GM10248 (cell line): Measurements from ENCODE around the gene GRK6.
"Not testable (repeated sequence)": the region's sequence is repeated elsewhere in the genome, so short reads cannot be mapped to it uniquely, and the experiment has no call there.

Experiments used
- CTCF ChIA-PET: fragments of 300-600 bp; sonication (Branson Sonifier 250); formaldehyde crosslinking; extraction: SDS; loops from one replicate; lab custom pipeline; 2021; ENCODE audit warnings: antibody characterized with exemption; lab: Yijun Ruan, JAX
- POLR2A ChIA-PET: fragments of 350-650 bp; sonication (Branson Sonifier 250); formaldehyde crosslinking; extraction: SDS; loops from one replicate; lab custom pipeline; 2020; ENCODE audit warnings: antibody characterized with exemption; lab: Yijun Ruan, JAX
- DNase-seq: peaks from one replicate; pipeline ENCODE4 v3.0.0; 2012; ENCODE audit errors: extremely low spot score
- CTCF ChIP-seq: IDR thresholded peaks from 2 replicates; pipeline ENCODE4 v1.5.1; 2012; ENCODE audit warnings: mild to moderate bottlenecking, low read depth; ENCODE audit errors: extremely low read depth, missing control alignments, control extremely low read depth

Gene GRK6

GRCh38 chr5:177409043-177409801 lies 17.3 kb upstream of the GRK6 start, which contains the start of gene F12:
Gene F12, minus strand, starts transcription at chr5:177409564. Its CDS starts 37 bp downstream, at chr5:177409527.
- ChIA-PET CTCF (interaction anchor here (0.9 to 21.8 kb wide), 9 partner anchors 14 to 101 kb away, joined by 3 to 549 read pairs (median 5); partner anchors contain the start of genes GRK6, PRR7 and SLC34A1), POLR2A (interaction anchor here (1.1 to 1.2 kb wide), 2 partner anchors 17 to 37 kb away, joined by 3 to 6 read pairs; partner anchors contain the start of gene GRK6)
- no peak for TF ChIP-seq CTCF
- no peak for DNase-seq

GRCh38 chr5:177410575-177410974 lies 15.9 kb upstream of the GRK6 start:
- ChIA-PET POLR2A (no interaction called here), CTCF (interaction anchor here (21.8 kb wide), 1 partner anchor 35 kb away, joined by 549 read pairs; the partner anchor contains the start of gene PRR7)
- no peak for DNase-seq
- TF ChIP-seq CTCF = no peak

- POLR2A ChIA-PET = no interaction called here
- TF ChIP-seq CTCF = no peak
- CTCF ChIA-PET = interaction anchor here (0.8 to 23.4 kb wide), 6 partner anchors 7 to 45 kb away, joined by 3 to 549 read pairs (median 17); partner anchors contain the start of genes F12 and PRR7
- no peak for DNase-seq
Measured at GRCh38 chr5:177412603-177413233, 13.8 kb upstream of the GRK6 start.

GRCh38 chr5:177414481-177414880 lies 12.0 kb upstream of the GRK6 start:
- no peak for DNase-seq
- POLR2A ChIA-PET = no interaction called here
- CTCF ChIA-PET = interaction anchor here (1.0 to 23.4 kb wide), 9 partner anchors 9 to 45 kb away, joined by 3 to 549 read pairs (median 6); partner anchors contain the start of genes F12 and PRR7
- no peak for TF ChIP-seq CTCF

GRCh38 chr5:177417081-177417480 lies 9.4 kb upstream of the GRK6 start:
- POLR2A ChIA-PET = interaction anchor here (0.6 kb wide), 1 partner anchor 436 kb away, joined by 3 read pairs; no protein-coding TSS in a partner anchor
- not testable (repeated sequence) for DNase-seq
- CTCF ChIA-PET = interaction anchor here (0.7 to 23.4 kb wide), 8 partner anchors 11 to 48 kb away, joined by 3 to 549 read pairs (median 3); partner anchors contain the start of genes F12 and PRR7

- TF ChIP-seq CTCF = no peak
- no peak for DNase-seq
- ChIA-PET CTCF (interaction anchor here (0.8 to 23.4 kb wide), 3 partner anchors 13 to 36 kb away, joined by 3 to 347 read pairs (median 3); partner anchors contain the start of gene F12), POLR2A (no interaction called here)
Measured at GRCh38 chr5:177419046-177419445, 7.4 kb upstream of the GRK6 start.

GRCh38 chr5:177420472-177420871 lies 6.0 kb upstream of the GRK6 start:
- DNase-seq, POLR2A ChIA-PET: not testable (repeated sequence)
- CTCF ChIA-PET = interaction anchor here (1.4 to 23.4 kb wide), 3 partner anchors 15 to 59 kb away, joined by 3 to 347 read pairs (median 23); partner anchors contain the start of gene F12
